ENCODE data around the gene EOLA1.
"Not testable (repeated sequence)": the region's sequence is repeated elsewhere in the genome, so short reads cannot be mapped to it uniquely, and the experiment has no call there.

DNA sequence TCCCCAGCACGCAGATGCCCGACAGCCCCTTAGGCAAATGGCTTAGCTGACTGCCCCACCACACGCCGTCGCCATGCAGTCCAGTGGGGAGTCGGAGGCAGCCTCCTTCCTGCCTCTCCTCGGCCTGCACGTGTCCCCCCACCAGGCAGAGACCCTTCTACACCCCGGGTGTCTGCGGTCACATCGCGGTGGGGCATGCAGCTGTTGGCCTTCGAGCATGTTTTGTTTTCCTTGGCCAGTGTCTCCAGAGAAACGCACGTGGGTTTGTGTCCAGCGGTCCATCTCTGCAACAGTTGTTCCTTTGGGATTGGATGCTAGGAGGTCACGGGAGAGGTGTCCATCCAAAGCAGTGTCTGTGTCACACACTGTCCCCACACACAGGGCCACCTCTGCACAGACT lies 54.4 kb downstream of the EOLA1 start, which contains the start of gene HSFX2:
- TF ChIP-seq, protein P1, sequence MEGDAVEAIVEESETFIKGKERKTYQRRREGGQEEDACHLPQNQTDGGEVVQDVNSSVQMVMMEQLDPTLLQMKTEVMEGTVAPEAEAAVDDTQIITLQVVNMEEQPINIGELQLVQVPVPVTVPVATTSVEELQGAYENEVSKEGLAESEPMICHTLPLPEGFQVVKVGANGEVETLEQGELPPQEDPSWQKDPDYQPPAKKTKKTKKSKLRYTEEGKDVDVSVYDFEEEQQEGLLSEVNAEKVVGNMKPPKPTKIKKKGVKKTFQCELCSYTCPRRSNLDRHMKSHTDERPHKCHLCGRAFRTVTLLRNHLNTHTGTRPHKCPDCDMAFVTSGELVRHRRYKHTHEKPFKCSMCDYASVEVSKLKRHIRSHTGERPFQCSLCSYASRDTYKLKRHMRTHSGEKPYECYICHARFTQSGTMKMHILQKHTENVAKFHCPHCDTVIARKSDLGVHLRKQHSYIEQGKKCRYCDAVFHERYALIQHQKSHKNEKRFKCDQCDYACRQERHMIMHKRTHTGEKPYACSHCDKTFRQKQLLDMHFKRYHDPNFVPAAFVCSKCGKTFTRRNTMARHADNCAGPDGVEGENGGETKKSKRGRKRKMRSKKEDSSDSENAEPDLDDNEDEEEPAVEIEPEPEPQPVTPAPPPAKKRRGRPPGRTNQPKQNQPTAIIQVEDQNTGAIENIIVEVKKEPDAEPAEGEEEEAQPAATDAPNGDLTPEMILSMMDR (IDR thresholded peaks at IDR 0.05; ENCODE audit: borderline replicate concordance, extremely low read depth, low read length, poor library complexity, severe bottlenecking), result not testable (repeated sequence)
- not testable (repeated sequence) for TF ChIP-seq EZH2 (IDR thresholded peaks at IDR 0.05; ENCODE audit: borderline replicate concordance, low read depth, low read length, severe bottlenecking)
